22Rv1 (cell line): Measurements from ENCODE around the gene RGS1.

Source experiments
- ZFX ChIP-seq: fragments of 450-650 bp; IDR thresholded peaks from 2 replicates; pipeline ENCODE4 v1.6.1; 2017; ENCODE audit warnings: antibody characterized with exemption, borderline replicate concordance
- TF ChIP-seq, protein P1 (sequence below): fragments of 450-650 bp; IDR thresholded peaks from 2 replicates; pipeline ENCODE4 v1.5.1; 2017; ENCODE audit warnings: mild to moderate bottlenecking

- TF ChIP-seq, protein P1, sequence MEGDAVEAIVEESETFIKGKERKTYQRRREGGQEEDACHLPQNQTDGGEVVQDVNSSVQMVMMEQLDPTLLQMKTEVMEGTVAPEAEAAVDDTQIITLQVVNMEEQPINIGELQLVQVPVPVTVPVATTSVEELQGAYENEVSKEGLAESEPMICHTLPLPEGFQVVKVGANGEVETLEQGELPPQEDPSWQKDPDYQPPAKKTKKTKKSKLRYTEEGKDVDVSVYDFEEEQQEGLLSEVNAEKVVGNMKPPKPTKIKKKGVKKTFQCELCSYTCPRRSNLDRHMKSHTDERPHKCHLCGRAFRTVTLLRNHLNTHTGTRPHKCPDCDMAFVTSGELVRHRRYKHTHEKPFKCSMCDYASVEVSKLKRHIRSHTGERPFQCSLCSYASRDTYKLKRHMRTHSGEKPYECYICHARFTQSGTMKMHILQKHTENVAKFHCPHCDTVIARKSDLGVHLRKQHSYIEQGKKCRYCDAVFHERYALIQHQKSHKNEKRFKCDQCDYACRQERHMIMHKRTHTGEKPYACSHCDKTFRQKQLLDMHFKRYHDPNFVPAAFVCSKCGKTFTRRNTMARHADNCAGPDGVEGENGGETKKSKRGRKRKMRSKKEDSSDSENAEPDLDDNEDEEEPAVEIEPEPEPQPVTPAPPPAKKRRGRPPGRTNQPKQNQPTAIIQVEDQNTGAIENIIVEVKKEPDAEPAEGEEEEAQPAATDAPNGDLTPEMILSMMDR = no peak
- TF ChIP-seq ZFX = no peak
Observed at GRCh38 chr1:192577145-192578140, 1.9 kb downstream of the RGS1 start.
